CD4-positive, alpha-beta T cell treated with Interleukin-2 at 100 ng/mL for 4 hours (primary cell): Measurements from ENCODE around the gene DBX1.
"Not testable (repeated sequence)": the region's sequence is repeated elsewhere in the genome, so short reads cannot be mapped to it uniquely, and the experiment has no call there.

Experiments used
- DNase-seq: peaks from one replicate; pipeline ENCODE4 v3.0.0-alpha.2; 2020; ENCODE audit warnings: low spot score

The DBX1 gene

DNA sequence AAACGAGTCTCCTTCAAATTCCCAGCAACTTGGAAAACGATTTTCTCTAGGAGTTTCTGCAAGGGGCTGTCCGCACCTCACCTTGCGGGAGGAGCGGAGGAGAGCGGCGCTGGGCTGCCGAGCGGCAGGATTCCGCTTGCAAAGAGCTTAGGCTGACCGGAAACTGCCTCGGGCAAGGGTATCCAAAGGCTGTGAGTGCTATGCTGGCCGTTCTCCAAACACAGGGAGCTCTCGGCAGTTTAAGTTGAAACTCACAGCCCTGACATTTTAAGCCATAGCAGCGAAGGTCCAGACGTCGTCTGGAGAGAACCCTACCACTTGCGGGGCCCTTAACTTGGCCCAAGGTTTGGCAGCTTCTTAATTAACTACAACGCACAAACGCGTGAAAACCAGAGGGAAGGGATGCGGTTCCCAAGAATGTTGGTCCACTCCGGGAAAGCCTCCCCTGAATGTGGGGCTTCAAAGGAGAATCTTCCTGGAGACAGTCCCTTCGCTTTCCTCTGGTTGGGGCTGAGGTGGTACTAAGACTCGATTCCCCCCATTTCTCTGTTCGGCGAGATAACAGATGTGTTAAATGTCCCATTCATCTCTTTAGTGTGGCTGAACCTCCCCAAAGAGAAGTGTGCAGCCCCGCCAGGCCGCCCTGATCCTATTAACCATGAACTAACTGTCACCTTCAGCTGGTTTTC lies 1.1 kb upstream of the DBX1 start:
- no peak for DNase-seq

GRCh38 chr11:20159466-20160381 lies 551 bp downstream of the DBX1 start:
- no peak for DNase-seq

- no peak for DNase-seq
These were observed 1.5 kb downstream of the DBX1 start for GRCh38 chr11:20158597-20159257.

DNA sequence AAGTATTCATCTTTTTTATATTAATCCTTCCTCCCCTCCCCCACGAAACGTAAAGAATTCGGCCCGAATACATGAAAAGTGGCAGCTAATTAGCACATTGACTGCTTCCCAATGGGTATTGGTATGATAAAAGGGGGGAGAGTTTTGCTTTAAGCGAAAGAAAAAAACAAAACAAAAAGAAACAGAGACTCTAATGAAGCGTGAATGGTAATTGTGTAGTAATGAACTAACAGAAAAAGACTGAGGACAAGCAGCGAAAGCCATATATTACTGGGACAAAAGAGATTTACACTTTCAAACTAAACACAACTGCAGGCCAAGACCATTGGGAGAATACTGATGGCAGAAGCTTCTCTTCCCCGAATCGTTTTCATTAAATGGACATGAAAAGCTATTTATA lies 2.5 kb downstream of the DBX1 start:
- no peak for DNase-seq

DNA sequence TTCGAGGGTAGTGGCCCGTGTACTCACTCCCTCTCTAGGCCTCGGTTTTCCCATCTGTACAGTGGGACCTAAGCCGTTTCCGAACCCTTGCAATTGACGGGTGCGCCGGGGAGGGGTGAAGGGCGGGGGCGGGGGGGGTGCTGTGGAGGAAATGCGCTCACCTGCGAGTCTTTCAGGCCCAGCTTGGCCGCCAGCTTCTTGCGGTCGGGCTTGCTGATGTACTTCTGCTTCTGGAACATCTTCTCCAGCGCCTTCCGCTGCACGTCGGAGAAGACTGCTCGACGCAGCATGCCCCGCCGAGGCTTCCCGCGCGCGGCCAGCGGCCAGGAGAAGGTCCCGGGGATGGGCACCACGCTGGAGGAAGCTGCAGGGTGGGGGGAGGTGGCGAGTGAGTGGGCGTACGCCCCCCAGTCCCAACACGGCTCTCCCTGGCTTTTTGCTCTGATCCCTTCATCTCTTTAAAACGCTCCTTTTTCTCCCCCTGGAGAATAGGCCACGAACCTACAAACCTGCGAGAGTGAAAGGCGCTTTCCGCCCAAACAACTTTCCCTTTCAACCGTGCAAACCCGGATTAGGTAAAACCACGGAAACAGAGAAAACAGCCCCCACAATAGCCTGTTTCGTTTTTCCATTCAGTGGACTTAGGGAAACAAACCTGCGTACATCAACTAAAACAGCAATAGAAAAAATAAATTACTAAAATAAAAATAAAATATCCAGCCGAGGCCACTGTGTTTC lies 3.2 kb downstream of the DBX1 start:
- DNase-seq: peak; percentile 26

DNA sequence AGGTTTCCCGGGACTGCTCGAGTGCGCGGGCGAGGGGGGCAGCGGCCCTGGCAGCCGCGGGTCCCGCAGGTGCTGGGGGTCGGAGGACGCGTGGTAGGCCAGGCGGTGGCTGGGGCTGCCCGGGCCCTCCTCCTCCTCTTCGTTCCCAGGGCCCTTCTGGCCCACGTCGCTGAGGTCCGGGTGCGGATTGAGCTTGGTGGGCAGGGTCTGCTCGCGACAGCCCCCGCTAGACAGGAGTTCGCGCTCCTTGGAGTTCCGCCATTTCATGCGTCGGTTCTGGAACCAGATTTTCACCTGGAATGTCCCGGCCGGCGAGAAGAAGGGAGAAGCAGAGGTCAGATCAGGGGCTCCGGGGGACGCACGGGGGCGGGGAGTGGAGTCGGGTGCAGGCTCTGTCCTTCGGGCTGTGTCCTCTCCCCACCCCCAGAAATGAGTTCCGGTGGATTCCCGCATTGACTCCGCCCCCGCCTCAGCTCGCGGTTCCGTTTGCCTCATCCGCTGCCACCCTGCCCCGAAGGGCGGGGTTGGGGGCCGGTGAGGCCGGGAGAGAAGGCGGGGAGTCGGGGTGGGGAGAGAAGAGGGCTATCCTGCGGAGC lies 3.9 kb downstream of the DBX1 start:
- peak; percentile 45 for DNase-seq

DNA sequence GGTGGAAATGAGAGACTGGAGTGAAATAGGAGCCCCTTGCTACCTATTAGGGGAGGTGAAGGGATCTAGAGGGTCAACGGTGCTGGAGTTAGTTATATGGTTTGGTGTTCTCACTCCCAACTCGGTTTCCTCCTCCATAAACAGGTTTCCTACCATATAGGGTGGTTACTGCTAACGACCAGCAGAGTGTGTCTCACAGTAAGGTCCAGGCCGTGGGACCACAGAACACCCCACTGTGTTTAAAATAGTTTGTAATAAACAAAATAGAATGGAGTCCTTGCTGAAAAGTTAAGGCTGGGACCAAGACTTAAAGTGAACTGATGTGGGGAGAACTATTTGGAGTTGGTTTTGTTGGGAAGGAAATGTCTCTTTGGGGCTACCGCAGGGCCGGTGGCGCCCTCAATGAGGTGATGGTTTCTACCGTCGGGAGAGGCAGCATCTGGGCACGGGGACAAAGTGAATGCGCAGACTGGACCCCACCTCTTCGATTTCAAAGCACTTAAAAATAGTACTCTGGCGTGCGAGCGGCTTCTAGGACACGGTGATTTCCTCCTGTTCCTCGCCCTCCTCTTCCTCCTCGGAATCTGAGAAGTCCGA lies 4.5 kb downstream of the DBX1 start:
- DNase-seq: no peak

GRCh38 chr11:20154381-20154780 lies 5.9 kb downstream of the DBX1 start:
- no peak for DNase-seq

DNA sequence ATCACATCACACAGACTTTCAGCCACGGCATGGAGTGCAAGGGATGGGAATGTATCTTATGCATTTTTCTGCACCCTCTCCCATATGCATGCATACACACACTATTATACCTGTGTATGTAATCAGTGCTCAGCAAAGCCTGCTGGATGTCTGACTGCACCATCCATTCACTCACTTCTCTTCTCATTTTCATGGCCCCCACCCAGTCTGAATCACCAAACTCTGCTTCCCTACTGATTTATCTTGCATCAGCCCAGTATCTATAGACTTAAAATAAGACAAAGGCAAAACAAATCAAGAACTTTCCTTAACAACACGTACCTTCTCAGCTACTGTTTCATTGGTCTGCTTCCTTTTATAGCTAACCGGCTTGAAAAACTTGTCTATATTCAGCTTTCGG lies 21.6 kb downstream of the DBX1 start:
- DNase-seq: no peak

DNA sequence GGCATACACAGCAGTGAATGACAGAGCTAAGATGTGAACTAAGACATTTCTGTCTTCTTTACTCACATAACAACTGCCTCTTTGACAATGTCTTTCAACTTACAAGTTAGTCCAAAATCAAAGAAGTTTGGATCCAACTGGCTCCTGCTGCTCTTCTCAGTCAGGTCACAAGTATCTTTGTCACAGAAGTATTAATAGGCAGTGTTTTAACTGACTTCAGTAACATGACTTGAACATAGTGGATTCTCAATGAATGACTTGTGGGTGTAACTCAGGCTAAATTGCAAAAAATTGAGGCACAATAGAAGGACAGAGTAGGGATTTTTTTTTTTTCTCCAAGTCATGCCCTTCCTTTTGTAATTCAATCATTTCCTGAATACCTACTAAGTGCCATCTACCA lies 22.6 kb downstream of the DBX1 start:
- DNase-seq: no peak

GRCh38 chr11:20134991-20135736 lies 25.1 kb downstream of the DBX1 start:
- no peak for DNase-seq

DNA sequence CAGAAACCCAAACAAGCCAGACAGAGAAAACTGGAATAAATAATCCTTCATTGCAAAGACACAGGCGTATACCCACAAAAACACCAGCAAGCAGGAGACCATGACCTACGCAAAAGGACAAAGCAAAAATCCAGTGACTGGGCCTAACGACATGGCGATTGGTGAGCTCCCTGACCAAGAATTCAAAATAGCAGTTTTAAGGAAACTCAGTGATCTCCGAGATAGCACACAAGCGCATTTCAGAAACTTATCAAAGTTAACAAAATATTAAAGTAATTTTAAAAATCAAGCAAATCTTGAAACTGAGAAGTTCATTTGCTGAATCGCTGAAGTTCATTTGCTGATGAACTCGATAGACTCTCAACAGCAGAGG lies 27.6 kb downstream of the DBX1 start:
- no peak for DNase-seq

DNA sequence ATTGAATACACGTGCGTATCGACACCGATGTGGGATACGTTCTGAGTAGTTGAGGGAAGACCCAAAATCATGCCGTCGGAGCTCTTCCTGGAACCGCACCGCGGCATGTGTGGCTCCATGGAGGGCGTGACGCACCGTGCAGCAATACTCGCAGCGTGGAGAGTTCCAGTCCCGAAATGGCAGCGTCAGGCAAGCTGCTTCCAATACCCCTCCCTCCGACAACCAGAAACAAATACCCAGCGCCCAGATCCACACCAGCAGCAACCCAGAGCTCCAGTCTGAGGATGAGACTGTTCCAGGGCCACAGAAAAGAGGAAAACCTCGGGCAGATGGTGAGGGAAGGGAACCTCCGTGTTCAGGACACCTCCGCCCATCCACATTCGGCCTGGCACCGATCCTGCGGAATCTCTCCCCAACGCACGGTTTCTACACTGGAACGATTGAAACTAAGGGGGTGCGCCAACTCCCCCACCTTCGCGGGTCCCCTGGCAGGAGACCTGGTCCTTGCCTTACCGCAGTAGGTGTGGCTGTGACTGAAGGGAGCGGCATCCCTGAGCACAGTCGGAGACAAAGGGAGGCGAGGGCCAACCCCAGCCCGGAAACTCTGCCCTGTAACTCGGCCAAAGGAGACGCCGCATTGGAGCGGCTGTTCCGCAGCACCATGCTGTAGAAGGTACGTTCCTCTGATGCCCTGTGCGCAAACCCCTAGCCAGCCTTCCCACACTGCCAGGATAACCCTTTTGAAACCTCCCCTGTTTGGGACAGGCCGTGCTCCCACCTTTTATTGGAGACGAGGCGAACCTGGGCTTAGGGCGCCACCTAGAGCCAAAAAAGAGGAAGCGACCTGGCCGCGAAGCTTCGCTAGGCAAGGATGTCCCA lies 28.2 kb downstream of the DBX1 start:
- peak; percentile 40 for DNase-seq

GRCh38 chr11:20129665-20130064 lies 30.6 kb downstream of the DBX1 start:
- no peak for DNase-seq

GRCh38 chr11:20128528-20128825 lies 31.8 kb downstream of the DBX1 start:
- DNase-seq: not testable (repeated sequence)

- DNase-seq: peak; percentile 73
These were observed 32.4 kb downstream of the DBX1 start for GRCh38 chr11:20127671-20128527.

- no peak for DNase-seq
These were observed 33.6 kb downstream of the DBX1 start for GRCh38 chr11:20126724-20127123.

DNA sequence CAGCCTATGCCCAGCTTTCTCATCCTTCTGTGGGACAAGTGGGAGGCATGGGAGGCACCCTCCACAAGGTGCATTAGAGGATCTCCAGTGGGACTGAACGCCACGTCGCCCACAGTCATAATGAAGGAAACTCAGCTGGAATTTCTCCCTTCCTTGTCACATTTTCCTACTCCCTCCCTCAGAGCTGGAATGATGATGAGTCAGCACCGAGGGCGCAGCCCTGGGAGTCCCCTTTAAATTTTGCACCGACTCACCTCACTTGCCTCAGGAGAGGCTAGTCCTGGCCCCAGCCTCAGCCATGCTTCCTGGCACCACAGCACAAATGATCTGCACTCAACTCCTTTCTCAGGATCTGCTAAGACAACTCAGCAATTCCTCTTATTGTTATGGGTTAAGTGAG lies 34.3 kb downstream of the DBX1 start:
- no peak for DNase-seq

GRCh38 chr11:20122131-20122530 lies 38.1 kb downstream of the DBX1 start:
- no peak for DNase-seq
